ENCODE data around the gene SAFB.

The SAFB gene

GRCh38 chr19:5622465-5623396, at the start of gene SAFB, which contains the start of gene SAFB2:
SAFB (plus strand) TSS chr19:5623083; CDS start chr19:5623206, 123 bp downstream.
SAFB2 (minus strand) TSS chr19:5622776; CDS start chr19:5622715, 61 bp downstream.
- FAIRE-seq, result peak; percentile 97

- no peak for FAIRE-seq
Observed at GRCh38 chr19:5575590-5575989, 47.3 kb upstream of the SAFB start.

- no peak for FAIRE-seq
Observed at GRCh38 chr19:5578097-5578846, 44.6 kb upstream of the SAFB start.

- no peak for FAIRE-seq
Observed at GRCh38 chr19:5579286-5579685, 43.6 kb upstream of the SAFB start.

GRCh38 chr19:5579697-5580096, 43.2 kb upstream of the SAFB start:
- FAIRE-seq, result no peak

GRCh38 chr19:5580161-5580571, 42.7 kb upstream of the SAFB start:
- FAIRE-seq, result no peak

- FAIRE-seq, result no peak
Observed at GRCh38 chr19:5585461-5586299, 37.2 kb upstream of the SAFB start.

GRCh38 chr19:5586300-5587070, 36.4 kb upstream of the SAFB start:
- no peak for FAIRE-seq

- FAIRE-seq, result no peak
Observed at GRCh38 chr19:5587071-5587455, 35.8 kb upstream of the SAFB start.

GRCh38 chr19:5587661-5588060, 35.2 kb upstream of the SAFB start:
- no peak for FAIRE-seq

GRCh38 chr19:5588441-5588840, 34.4 kb upstream of the SAFB start:
- no peak for FAIRE-seq

GRCh38 chr19:5588906-5589676, 33.8 kb upstream of the SAFB start:
- FAIRE-seq, result no peak

- no peak for FAIRE-seq
Observed at GRCh38 chr19:5590151-5590864, 32.6 kb upstream of the SAFB start.

GRCh38 chr19:5590865-5591154, 32.1 kb upstream of the SAFB start:
- no peak for FAIRE-seq

- FAIRE-seq, result no peak
Observed at GRCh38 chr19:5591476-5591875, 31.4 kb upstream of the SAFB start.

- FAIRE-seq, result no peak
Observed at GRCh38 chr19:5592531-5593342, 30.1 kb upstream of the SAFB start.

- FAIRE-seq, result no peak
Observed at GRCh38 chr19:5593343-5594255, 29.3 kb upstream of the SAFB start.

- FAIRE-seq, result no peak
Observed at GRCh38 chr19:5594521-5594950, 28.3 kb upstream of the SAFB start.

GRCh38 chr19:5595129-5595528, 27.8 kb upstream of the SAFB start:
- no peak for FAIRE-seq

All from endometrium (tissue), 2 donors.